ENCODE results near the gene CDC42BPB. TPM values are rescaled to one million over a fixed set of nuclear protein-coding genes. Genes with fewer than 3 reads are reported as not detected.

Gene CDC42BPB
- polyA plus RNA-seq, 1 donor (not counting 4 experiments of a cell fraction or from before 2014, with no cell fraction given) = 41.3 TPM

DNA sequence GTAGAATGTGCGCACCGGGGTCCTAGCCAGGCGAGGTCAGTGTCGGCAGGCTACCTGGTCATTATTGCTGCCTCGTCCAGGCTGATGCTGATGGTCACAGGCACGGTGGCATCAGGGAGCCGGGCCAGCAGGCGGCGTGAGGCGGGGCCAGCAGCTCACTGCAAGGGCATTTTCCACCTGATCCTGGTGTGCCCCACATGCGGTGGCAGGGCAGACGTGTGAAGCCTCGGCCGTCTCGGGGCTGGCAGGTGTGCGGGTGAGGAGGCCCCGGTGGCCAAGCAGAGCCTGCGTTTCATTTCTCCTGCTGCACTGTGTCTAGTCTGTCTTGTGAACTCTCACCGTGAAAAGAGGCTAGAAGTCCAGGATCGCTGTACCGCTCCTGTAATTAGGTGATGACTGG, 146.9 kb downstream of the CDC42BPB start:
- H4K20me1 ChIP-seq (ENCODE audit: control insufficient read depth, extremely low read depth, insufficient read depth, low read length) = no peaks in the 10 kb centered on the region
- H3K9ac ChIP-seq (ENCODE audit: control insufficient read depth, extremely low read depth, insufficient read depth, low read length) = no peak overlapping the region
- DNase-seq (ENCODE audit: low read depth, low spot score) = no peak
- H2AFZ ChIP-seq (ENCODE audit: control insufficient read depth, low read length) = no peak overlapping the region
- H3K36me3 ChIP-seq (ENCODE audit: control insufficient read depth in 2 of 2, extremely low read depth in 1 of 2, insufficient read depth in 2 of 2, low read length in 2 of 2) = peaks cover 0 to 7% of the 10 kb centered on the region in 2 experiments
- no peaks in the 10 kb centered on the region for H3K9me3 ChIP-seq (ENCODE audit: control insufficient read depth, low read depth, low read length)
- no peaks in the 10 kb centered on the region for H3K27me3 ChIP-seq (ENCODE audit: control insufficient read depth, extremely low read depth, insufficient read depth, low read length)
- H3K9me1 ChIP-seq (ENCODE audit: control insufficient read depth, extremely low read depth, insufficient read depth, low read length) = no peaks in the 10 kb centered on the region
- H3K27ac ChIP-seq (ENCODE audit: control insufficient read depth, insufficient read depth, low read length) = no peak overlapping the region
- no peak for FAIRE-seq
- H3K4me1 ChIP-seq (ENCODE audit: control insufficient read depth, extremely low read depth, insufficient read depth, low read length) = no peaks in the 10 kb centered on the region
- dilution Hi-C loops (cut with MboI; ENCODE audit: extremely low pct_ligation_motif_present, low sequenced_read_pairs) = no loop called here
- no peak overlapping the region for H3K4me3 ChIP-seq (ENCODE audit: control insufficient read depth in 2 of 3, extremely low read depth in 1 of 3, insufficient read depth in 2 of 3, low read depth in 1 of 3, low read length in 3 of 3)
- no peaks in the 10 kb centered on the region for H3K79me2 ChIP-seq (ENCODE audit: control insufficient read depth, insufficient read depth, low read length)
- no peak for TF ChIP-seq EZH2 (IDR thresholded peaks at IDR 0.05; ENCODE audit: low read length)
- TF ChIP-seq, protein P1, sequence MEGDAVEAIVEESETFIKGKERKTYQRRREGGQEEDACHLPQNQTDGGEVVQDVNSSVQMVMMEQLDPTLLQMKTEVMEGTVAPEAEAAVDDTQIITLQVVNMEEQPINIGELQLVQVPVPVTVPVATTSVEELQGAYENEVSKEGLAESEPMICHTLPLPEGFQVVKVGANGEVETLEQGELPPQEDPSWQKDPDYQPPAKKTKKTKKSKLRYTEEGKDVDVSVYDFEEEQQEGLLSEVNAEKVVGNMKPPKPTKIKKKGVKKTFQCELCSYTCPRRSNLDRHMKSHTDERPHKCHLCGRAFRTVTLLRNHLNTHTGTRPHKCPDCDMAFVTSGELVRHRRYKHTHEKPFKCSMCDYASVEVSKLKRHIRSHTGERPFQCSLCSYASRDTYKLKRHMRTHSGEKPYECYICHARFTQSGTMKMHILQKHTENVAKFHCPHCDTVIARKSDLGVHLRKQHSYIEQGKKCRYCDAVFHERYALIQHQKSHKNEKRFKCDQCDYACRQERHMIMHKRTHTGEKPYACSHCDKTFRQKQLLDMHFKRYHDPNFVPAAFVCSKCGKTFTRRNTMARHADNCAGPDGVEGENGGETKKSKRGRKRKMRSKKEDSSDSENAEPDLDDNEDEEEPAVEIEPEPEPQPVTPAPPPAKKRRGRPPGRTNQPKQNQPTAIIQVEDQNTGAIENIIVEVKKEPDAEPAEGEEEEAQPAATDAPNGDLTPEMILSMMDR (optimal IDR thresholded peaks at IDR 0.05 in 1 of 3, IDR thresholded peaks at IDR 0.05 in 1 of 3, conservative IDR thresholded peaks at IDR 0.05 in 1 of 3; ENCODE audit: extremely low read depth in 1 of 3, insufficient read depth in 2 of 3, low read length in 3 of 3) = no peak
- no peak overlapping the region for H3K4me2 ChIP-seq (ENCODE audit: control insufficient read depth, extremely low read depth, insufficient read depth, low read depth, low read length)

DNA sequence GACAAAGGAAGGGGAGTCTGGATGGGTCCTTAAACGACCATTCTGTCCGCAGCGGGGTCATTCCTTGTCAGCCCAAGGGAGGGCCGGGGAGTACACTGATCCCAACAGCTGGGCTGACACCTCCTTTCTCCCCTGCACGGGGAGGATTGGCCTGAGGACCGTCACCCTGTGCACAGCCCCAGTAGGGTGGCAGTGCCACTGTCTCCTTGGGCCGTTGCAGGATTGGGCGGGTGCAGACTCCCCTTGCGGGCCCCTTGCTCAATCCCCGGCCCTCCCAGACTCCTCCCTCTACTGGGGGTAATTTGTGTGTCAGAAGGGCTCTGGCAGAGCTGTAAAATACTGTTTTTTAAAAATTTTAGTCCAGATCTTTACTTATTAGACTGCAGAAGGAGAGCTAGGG, 147.4 kb downstream of the CDC42BPB start:
- TF ChIP-seq, protein P1 (optimal IDR thresholded peaks at IDR 0.05 in 1 of 3, IDR thresholded peaks at IDR 0.05 in 1 of 3, conservative IDR thresholded peaks at IDR 0.05 in 1 of 3; ENCODE audit: extremely low read depth in 1 of 3, insufficient read depth in 2 of 3, low read length in 3 of 3) = no peak
- no peak for TF ChIP-seq EZH2 (IDR thresholded peaks at IDR 0.05; ENCODE audit: low read length)
- dilution Hi-C loops (cut with MboI; ENCODE audit: extremely low pct_ligation_motif_present, low sequenced_read_pairs) = no loop called here
- DNase-seq (ENCODE audit: low read depth, low spot score) (no peak), FAIRE-seq (no peak)
- Histone ChIP-seq H2AFZ (ENCODE audit: control insufficient read depth, low read length) (no peak overlapping the region), H3K27me3 (ENCODE audit: control insufficient read depth, extremely low read depth, insufficient read depth, low read length) (no peaks in the 10 kb centered on the region), H3K36me3 (ENCODE audit: control insufficient read depth in 2 of 2, extremely low read depth in 1 of 2, insufficient read depth in 2 of 2, low read length in 2 of 2) (peaks cover 0 to 7% of the 10 kb centered on the region in 2 experiments), H3K9me3 (ENCODE audit: control insufficient read depth, low read depth, low read length) (no peaks in the 10 kb centered on the region), H3K9ac (ENCODE audit: control insufficient read depth, extremely low read depth, insufficient read depth, low read length) (no peak overlapping the region), H3K9me1 (ENCODE audit: control insufficient read depth, extremely low read depth, insufficient read depth, low read length) (no peaks in the 10 kb centered on the region), H4K20me1 (ENCODE audit: control insufficient read depth, extremely low read depth, insufficient read depth, low read length) (no peaks in the 10 kb centered on the region), H3K4me2 (ENCODE audit: control insufficient read depth, extremely low read depth, insufficient read depth, low read depth, low read length) (no peak overlapping the region), H3K27ac (ENCODE audit: control insufficient read depth, insufficient read depth, low read length) (no peak overlapping the region), H3K79me2 (ENCODE audit: control insufficient read depth, insufficient read depth, low read length) (no peaks in the 10 kb centered on the region), H3K4me1 (ENCODE audit: control insufficient read depth, extremely low read depth, insufficient read depth, low read length) (no peaks in the 10 kb centered on the region), H3K4me3 (ENCODE audit: control insufficient read depth in 2 of 3, extremely low read depth in 1 of 3, insufficient read depth in 2 of 3, low read depth in 1 of 3, low read length in 3 of 3) (no peak overlapping the region)
